HG03432 (cell line): ENCODE measurements around the gene GRB10.

Experiments
- ATAC-seq: cut with Tn5 transposase; IDR thresholded peaks from one replicate; pipeline ENCODE4 v1.9.1; 2021; ENCODE audit warnings: mild to moderate bottlenecking, moderate library complexity; ENCODE audit not compliant: unreplicated experiment

Gene GRB10

DNA sequence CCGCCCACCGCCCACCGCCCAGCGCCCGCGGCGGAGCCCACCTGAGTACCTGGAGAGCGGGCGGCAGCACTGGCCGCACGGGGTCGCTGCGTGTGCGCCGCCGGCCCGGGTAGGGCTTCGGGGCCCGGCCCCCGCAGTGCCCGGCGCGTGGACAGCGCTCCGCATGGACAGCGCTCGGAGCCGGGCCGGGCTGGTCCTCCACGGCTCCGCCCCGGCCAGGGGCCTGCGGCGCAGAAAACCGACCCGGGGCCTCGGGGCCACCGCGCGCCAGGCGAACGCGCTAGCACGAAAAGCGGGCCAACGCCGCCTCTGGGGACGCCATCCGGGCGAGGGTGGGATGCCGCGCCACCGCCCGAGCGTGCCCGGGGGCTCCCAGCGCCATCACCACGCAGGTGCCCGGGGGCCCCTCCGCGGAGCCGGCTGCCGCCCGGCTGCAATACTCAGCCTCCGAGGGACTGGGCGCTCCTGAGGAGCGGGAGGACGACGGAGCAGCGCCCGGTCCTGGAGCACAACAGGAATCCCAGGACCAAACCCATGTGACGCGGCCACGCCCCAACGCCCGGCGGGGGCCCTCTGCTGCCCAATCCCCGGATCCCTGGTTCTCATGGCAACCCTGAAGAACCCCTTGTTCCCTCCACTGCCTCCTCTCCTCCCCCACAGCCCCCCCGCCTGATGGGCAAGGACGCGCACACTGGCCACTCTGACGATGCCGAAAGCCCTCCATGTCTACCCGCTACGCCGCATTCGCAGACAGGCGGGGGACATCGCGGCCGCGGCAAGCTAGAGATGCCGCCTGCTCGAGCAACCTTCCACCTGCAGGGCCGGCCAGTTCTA is at the start of gene GRB10:
TSS of gene GRB10 (minus strand) at position 522 of the 834 bp plus-strand sequence. CDS start 50,574 bp downstream, outside the sequence.
- no peak for ATAC-seq

DNA sequence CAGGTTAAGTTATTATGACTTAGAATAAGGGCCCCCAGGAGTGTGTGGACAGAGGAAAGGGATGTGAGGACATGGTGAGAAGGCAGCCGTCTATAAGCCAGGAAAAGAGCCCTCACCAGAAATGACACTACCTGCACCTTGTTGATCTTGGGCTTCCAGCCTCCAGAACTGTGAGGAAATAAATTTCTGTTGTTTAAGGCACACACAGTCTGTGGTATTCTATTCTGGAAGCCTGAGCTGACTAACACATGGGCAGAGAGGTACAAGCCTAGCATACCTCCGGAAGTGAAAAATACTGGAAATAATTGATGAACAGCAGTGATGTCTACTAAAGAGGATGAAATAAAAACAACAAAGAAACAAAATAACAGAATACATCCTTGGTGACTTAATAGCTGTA is 46.1 kb upstream of the GRB10 start:
- ATAC-seq = no peak

DNA sequence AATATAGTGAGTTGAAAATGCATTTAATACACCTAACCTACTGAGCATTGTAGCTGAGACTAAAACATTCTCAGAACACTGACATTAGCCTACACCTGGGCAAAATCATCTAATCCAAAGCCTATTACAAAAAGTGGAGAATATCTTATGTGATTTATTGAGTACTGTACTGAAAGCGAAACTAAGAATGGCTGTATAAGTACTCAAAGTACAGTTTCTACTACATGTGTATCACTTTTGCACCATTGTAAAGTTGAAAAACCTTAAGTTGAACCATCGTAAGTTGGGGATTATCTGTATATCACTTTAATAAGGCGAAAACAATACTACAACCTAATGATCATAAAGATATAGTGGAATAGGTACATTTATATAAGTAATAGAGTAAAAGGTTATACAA is 45.4 kb upstream of the GRB10 start:
- no peak for ATAC-seq

DNA sequence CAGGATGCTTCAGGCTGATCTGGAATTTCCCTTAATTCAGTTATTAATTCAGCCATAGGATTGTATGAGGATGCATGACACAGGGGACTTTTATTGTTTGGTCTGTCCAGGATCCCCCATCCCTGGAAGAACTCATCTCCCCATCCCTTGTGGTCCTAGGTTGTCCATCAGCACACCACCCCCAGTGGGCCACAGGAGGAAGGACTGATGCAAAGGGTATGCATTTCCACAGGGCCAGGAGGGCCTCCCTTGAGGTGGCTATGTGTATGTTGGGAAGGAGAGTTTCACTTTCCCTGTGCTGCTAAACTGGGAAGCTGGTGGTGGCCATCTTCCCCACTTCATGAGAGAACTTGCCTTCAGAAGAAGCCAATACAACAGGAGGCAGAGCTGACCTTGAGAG is 44.6 kb upstream of the GRB10 start:
- ATAC-seq = no peak

DNA sequence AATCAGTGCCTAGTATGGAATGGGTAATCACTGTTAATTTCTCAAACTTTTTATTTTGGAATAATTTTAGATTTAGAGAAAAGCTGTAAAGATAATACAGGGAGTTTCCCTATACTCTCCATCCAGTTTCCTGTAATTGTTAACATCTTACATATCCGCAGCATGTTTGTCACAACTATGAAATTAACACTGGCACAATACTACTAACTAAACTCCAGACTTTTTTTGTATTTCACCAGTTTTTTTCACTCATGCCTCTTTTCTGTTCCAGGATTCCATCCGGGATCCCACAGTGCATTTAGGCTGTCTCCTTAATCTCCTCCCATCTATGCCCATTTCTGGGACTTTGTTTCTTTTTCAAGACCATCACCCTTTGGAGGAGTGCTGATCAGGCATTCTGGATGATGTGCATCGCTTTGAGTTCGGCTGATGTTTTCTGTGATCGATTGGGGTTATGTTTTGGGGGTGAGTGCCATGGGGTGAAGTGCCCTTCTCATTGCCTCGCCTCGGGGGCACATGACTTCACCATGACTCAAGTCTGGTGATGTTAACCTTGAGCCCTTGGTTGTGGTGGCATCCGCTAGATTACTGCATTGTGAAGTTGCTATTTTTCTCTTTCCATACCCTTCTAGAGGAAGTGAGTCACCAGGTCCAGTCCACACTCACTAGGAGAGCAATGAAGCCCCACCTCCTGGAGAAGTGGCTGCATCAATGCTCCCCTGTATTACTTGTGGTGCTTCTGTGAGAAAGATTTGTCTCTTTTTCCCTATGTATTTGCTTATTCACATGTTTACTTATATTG is 43.9 kb upstream of the GRB10 start:
- ATAC-seq = no peak

DNA sequence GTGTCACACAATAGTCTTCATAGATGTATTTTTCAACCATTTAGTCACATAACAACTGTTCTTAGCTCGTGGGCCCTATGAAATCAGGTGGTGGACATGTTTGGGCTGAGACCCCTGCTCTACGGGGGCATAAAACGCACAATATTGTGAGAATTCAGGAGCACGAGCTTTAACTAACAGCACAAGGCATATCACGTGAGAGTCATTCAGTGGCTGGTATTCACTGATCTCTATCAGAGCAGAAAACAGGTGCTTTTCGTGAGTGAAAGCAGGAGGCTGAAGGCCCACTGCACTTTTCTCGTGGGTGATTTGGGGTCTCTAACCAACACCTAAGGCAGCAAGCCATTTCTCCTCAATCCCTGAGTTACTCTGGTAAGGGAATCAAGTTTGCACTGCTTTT is 42.8 kb upstream of the GRB10 start:
- no peak for ATAC-seq

DNA sequence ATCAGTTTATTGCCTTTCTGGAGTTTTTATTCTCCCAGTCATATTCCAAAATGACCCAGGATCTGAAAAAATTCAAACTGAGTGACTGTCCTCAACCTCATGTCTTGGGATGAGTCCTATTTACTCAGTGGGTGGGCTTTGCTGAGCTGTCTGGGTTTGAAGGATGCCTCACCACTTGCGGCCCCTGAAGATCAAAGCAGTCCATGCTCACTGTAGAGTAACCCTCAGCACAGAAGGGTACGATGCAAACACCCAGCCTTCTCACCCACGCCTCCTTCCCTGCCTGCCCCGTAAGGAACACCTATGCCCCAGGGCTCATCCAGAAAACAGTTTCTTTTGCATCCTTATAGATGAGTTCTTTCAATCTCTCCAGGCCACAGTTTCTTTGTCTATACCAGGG is 42.2 kb upstream of the GRB10 start:
- no peak for ATAC-seq

DNA sequence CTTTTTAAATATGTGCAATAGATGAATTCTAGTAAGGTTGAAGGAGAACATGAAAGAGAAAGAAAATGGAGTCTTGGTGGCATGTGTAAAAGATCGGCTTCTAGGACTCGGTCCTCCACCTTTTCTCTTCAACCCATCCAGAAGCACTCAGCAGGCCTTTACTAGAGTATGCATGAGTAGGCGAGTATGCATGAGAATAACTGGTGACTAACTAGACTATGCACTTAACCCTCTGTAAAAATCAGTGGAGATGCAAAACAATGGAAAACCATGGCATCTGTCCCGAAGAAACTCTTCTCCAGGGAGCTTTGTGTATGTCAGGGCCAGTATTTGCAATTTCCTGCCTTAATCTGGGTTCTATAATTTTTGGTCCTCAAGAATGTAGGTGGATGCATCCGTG is 40.0 kb upstream of the GRB10 start:
- no peak for ATAC-seq

DNA sequence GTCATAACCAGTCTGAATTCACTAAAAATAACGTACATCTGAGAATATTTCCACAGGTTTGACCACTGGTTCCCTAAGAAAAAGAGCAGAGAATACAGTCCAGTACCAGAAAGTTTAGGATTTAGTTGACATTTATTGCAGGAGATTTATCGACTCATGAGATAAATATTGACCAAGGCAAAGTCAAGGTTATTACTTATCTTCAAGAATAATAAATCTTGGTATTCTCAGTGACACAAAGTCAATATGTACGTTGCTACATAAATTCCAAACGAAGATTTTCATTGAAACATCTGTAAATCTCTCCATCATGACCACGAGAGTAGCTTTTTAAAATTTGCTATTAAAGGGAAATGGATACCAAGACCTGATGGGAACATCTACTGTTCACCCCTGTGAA is 39.4 kb upstream of the GRB10 start:
- ATAC-seq = no peak

DNA sequence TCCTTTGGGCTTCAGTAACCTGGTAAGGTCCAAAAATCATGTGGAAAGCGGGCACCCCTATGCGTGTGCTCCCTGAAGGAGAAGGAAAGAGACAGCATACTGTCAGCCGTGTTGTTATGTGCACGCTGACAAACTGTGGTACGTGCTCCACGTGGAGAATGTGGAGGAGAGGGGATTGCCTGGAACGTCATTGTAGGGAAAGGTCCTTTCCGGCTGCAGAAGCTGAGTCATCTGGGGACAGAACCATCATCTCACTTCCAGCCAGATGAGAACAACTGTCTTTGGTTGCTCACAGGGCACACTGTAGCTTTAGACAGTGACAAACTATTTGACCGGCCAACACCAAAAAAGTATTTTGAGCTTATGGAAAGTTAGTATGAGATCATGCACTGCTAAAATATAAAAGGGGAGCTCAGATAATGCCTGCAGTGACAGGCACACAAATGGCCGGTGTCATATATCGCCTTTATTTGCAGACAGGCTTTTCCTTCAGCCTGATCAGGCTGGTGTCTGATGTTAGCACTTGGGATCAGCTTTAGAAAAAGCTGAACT is 38.8 kb upstream of the GRB10 start:
- ATAC-seq = no peak

DNA sequence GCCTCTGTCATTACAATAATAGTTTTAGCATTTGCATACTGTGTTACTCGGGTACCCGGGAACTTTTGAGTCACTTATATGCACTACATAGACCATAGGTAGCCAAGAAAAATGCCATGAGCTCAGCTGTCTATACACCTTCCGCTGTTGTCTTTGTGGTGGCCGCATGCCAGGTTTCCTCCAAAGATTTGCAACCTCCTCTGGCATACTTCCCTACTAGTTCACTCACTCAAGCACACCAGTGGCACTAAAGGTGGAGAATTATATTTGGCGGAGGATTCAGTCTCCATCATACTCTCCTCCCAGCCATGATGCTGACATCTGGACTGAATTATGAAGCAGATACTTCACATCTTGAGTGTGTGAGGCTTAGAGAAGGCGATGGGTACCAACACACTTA is 35.6 kb upstream of the GRB10 start:
- ATAC-seq = no peak

DNA sequence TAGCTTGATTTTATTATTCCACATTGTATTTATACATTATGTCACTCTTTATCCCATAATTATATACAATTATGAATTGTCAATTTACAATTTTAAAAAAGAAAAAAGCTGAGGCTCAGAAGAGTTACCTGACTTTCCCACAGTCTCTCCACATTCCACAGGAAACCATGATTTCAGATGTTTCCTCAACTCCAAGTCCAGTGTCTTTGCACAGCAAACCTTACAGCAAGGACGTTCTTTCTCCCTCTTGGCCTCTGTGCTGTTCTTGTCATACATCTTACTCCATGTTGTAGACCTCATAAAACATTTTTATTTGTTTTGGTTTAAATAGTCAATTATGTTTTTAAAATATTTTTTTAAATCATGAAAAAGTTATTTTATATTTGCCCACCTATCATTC is 34.9 kb upstream of the GRB10 start:
- no peak for ATAC-seq

DNA sequence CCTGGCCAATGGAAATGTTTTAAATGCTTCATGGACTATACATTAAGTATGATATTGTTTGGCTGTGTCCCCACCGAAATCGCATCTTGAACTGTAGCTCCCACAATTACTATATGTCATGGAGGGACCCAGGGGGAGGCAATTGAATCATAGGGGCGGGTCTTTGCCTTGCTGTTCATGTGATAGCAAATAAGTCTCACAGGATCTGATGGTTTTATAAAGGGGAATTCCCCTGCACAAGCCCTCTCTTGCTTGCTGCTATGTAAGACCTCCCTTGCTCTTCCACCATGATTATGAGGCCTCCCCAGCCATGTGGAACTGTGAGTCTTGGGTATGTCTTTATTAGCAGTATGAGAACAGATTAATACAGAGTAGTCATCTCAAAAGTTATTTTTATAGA is 32.4 kb upstream of the GRB10 start:
- ATAC-seq = no peak

DNA sequence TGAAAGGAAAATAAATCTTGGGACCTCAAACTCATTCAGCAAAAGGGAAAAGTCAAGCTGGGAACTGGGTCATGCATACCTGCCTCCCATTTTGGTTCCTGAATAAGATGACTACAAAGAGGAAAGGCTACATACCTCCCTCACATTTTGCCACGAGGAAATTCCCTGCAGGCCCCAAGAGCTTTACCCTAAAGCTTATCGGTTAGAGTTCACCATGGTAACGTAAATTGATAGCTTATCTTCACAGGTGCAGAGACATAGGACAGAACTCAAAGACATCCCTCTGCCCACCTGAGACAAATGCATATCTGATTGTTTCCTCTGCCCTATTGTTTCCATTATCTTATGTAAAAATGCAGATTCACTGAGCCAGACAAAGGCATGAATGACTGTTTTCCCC is 31.5 kb upstream of the GRB10 start:
- no peak for ATAC-seq

DNA sequence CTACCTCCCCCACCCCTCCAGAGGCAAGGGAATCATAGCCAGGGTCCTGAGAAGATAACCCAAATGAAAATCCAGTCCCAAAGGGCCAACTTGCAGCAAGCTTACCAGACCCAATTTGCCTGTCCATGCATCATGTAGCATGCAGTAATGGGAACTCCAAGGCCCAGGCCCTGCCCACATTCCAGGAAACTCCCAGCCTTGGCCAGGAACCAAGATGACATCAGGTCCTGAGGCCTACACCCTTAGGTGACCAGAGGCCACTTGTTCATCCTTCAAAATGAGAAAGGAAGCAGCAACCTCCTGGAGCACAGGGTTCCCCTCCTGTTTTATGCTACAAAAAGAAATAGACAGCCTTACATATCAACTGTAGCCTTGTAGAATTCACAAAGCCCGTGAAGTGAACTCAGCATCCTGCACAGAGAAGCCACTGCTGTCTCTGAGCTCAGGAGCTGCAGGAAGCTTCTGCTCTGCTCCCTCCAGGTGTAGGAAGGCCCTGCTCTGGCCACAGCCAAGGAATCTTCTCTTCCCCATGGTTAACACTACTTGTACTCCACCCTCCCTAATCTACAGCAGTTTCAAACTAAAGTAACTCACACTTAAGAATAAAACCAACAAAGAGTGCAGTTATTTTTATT is 30.3 kb upstream of the GRB10 start:
- no peak for ATAC-seq

DNA sequence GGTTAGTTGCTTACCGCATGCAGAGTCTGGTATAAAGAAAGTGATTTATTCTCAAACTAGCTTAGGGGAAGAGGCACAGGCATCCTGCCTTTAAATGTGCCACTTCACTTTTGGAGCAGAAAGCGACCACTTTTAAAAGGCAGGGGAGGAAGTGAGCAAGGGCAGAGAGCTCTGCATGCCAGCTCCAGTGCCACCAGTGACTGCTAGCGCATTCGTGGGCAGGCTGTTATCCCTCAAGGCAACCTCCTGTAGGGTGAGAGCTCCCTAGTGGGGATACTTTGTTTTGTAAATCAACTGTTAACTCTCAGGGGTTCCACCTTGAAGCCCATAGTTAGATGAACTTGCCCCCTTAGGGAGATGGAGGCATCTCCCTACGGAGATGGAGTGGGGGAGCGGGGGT is 29.4 kb upstream of the GRB10 start:
- no peak for ATAC-seq

DNA sequence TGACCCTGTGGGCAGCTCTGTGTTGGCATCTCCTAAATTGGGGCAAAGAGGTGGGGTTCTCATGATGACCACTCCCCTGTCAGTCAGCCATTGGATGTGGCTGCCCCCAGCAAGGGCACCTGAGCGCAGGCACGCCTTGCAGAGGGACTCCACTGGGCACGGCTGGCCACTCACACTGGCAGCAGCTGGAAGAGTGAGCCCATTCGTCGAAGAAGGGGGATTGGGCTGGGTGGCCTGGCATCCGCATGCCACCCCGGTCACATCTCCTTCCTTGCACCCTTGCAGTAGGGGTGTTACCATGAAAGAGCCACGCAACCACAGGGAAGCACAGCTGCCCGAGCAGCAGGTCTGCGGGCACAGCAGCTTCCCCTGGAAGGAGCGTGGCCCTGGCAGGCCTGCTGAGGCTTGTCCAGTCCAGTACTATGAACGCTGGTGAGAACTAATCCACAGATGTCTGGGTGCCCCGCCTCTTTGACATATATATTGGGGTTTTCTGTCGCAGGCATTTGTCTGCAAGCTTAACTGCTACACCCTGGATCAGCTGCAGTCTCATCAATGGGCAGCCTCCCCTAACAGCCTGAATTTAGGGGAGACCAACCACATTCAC is 25.7 kb upstream of the GRB10 start:
- ATAC-seq = no peak

DNA sequence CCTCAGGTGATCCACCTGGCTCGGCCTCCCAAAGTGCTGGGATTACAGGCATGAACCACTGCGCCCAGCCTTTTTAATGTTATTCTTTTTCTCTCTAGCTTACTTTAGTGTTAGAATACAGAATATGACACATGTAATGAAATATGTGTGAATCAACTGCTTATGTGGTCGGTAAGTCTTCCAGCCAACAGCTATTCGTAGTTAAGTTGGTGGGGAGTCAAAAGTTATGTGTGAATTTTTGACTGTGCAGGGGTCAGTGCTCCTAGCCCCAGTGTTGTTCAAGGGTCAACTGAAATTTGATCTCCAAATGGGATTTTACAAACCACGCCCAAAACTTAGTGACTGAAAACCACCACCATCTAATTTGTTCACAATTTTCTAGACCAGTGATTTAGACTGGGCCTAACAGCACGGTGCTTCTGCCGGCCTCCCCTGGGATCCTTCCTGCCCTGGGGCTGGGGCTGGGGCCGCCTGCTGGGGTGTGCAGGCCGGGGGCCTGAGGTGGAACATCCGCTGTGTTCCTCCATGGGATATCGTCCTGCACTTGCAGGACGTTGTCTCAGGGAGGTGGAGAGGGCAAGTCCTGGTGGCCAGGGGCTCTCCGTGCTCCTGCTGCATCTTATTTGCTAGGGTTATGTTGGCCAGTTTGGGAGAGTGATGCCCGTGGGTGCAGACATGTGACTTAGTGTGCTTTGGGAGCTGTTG is 24.5 kb upstream of the GRB10 start:
- ATAC-seq = no peak

DNA sequence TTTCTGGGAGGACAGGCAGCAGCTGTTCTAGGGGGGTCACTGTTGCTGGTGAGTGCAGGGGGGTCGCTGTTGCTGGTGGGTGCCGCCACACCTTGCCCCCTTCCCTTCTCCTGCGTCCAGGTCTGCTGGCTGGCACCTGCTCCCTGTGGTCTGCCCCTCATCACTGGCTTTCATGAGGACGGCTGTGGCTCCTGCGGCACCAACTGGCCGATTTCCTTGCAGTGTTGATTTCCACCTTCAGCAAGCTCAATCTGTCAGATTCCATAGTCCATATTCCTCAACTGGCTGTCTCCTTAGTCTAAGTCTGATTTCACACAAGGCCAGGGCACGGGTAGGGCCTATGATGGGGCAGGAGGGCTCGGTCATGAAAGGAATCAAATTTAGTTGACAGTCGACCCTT is 23.4 kb upstream of the GRB10 start:
- ATAC-seq = no peak

DNA sequence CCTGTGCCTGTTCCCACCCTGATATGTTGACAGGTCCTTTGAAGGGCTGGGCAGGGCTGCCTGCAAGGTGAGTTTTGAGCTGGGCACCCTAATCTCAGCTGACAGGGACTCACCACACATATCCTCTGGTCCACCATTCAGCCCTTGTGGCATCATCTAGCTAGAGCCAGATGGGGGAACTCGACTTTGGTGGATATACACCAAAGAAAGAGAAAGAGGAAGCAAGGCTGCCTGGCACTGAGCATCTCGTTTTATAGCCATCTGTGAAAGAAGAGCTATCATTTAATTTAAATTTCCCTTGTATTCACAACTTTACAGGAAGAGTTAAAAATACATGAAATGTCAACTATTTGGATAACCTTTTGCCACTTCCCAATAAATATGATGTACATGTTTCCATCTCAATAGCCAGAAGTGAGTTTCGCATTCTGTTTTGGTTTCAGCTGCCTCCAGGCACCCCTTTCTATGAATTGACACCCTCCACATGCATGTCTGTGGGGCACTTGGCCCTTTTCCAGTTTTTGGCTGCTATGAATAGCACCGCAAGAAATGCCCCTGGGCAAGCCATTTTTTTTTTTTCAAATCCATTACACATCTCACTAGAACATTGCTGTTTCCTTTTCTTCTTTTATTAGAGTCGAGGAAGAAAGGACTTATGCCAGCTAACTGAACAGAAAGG is 22.9 kb upstream of the GRB10 start:
- ATAC-seq = no peak
